MCF 10A (cell line): ENCODE measurements around the gene OR52A5. TPM values are rescaled to one million over a fixed set of nuclear protein-coding genes. Genes with fewer than 3 reads are reported as not detected.

Source experiments
- BruUV-seq: library from RNA; stranded (reverse); fragments of 400-500 nt; replicated peaks from 2 replicates; lab custom pipeline; 2021; lab: Mats Ljungman, UMichigan
- CTCF ChIA-PET: fragments of 300-600 bp; sonication (Branson Sonifier 250); formaldehyde crosslinking; extraction: SDS; loops from one replicate; lab custom pipeline; 2021; ENCODE audit warnings: antibody characterized with exemption, inconsistent platforms; lab: Yijun Ruan, JAX
- POLR2A ChIA-PET: fragments of 300-600, 350-650 bp; sonication (Branson Sonifier 250); formaldehyde crosslinking; extraction: SDS; loops from one replicate; lab custom pipeline; 2020; ENCODE audit warnings: antibody characterized with exemption, inconsistent platforms; lab: Yijun Ruan, JAX
- DNase-seq: peaks from one replicate; pipeline ENCODE4 v3.0.0-alpha.2; 2018; ENCODE audit not compliant: unreplicated experiment
- H3K27ac Mint-ChIP-seq: one replicate; pipeline ENCODE4 v1.8.0; 2022; ENCODE audit warnings: mild to moderate bottlenecking, low read depth, mixed read lengths; ENCODE audit not compliant: unreplicated experiment
- H3K27me3 Mint-ChIP-seq: one replicate; pipeline ENCODE4 v1.8.0; 2022; ENCODE audit warnings: mixed read lengths; ENCODE audit not compliant: insufficient read depth, unreplicated experiment
- H3K36me3 Mint-ChIP-seq: one replicate; pipeline ENCODE4 v1.8.0; 2022; ENCODE audit warnings: mild to moderate bottlenecking, moderate library complexity, mixed read lengths; ENCODE audit not compliant: insufficient read depth, unreplicated experiment
- H3K4me1 Mint-ChIP-seq: one replicate; pipeline ENCODE4 v1.8.0; 2022; ENCODE audit warnings: mixed read lengths; ENCODE audit not compliant: insufficient read depth, unreplicated experiment
- H3K4me3 Mint-ChIP-seq: one replicate; pipeline ENCODE4 v1.8.0; 2022; ENCODE audit warnings: mild to moderate bottlenecking, moderate library complexity, mixed read lengths; ENCODE audit not compliant: unreplicated experiment
- H3K9me3 Mint-ChIP-seq: one replicate; pipeline ENCODE4 v1.8.0; 2022; ENCODE audit warnings: mixed read lengths; ENCODE audit not compliant: unreplicated experiment
- intact Hi-C: fragments of 100-400 bp; cut with micrococcal nuclease; formaldehyde crosslinking; loops from 2 replicates; pipeline ENCODE4 v1.14.1; 2022
- total RNA-seq: library from RNA; stranded (reverse); gene quantifications from 2 replicates; pipeline ENCODE4 v1.2.3, GENCODE V29; 2022
- TF ChIP-seq, protein P1 (sequence below): fragments of 200-600 bp; IDR thresholded peaks from one replicate; pipeline ENCODE4 v1.8.0; 2022; ENCODE audit warnings: antibody characterized with exemption, mild to moderate bottlenecking; ENCODE audit not compliant: unreplicated experiment

Gene OR52A5
- total RNA-seq, 1 experiment from 2014 or later = not detected

DNA sequence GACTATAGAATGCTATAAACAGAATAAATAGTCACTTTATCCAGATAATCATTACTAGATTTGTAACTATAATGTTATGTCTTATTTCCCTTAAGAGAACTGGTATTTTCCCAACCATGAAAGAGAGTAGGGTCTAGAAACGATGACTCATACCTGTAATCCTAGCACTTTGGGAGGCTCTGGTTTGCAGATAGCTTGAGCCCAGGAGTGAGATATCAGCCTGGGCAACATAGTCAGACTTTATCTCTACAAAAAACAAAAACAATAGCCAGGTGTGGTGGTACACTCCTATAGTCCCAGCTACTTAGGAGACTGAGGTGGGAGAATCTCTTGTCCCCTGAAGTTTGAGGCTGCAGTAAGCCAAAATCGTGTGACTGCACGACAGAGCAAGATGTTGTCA, 30.9 kb downstream of the OR52A5 start:
- ChIA-PET CTCF (no interaction called here), POLR2A (no interaction called here)
- H3K27ac Mint-ChIP-seq = no peak overlapping the region
- intact Hi-C loops = no loop called here
- no peaks in the 10 kb centered on the region for H3K36me3 Mint-ChIP-seq
- H3K4me3 Mint-ChIP-seq = no peak overlapping the region
- BruUV-seq = no TSS peak
- no peaks in the 10 kb centered on the region for H3K9me3 Mint-ChIP-seq
- TF ChIP-seq, protein P1, sequence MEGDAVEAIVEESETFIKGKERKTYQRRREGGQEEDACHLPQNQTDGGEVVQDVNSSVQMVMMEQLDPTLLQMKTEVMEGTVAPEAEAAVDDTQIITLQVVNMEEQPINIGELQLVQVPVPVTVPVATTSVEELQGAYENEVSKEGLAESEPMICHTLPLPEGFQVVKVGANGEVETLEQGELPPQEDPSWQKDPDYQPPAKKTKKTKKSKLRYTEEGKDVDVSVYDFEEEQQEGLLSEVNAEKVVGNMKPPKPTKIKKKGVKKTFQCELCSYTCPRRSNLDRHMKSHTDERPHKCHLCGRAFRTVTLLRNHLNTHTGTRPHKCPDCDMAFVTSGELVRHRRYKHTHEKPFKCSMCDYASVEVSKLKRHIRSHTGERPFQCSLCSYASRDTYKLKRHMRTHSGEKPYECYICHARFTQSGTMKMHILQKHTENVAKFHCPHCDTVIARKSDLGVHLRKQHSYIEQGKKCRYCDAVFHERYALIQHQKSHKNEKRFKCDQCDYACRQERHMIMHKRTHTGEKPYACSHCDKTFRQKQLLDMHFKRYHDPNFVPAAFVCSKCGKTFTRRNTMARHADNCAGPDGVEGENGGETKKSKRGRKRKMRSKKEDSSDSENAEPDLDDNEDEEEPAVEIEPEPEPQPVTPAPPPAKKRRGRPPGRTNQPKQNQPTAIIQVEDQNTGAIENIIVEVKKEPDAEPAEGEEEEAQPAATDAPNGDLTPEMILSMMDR = no peak
- peaks cover 44% of the 10 kb centered on the region for H3K27me3 Mint-ChIP-seq
- DNase-seq = no peak
- H3K4me1 Mint-ChIP-seq = no peaks in the 10 kb centered on the region

DNA sequence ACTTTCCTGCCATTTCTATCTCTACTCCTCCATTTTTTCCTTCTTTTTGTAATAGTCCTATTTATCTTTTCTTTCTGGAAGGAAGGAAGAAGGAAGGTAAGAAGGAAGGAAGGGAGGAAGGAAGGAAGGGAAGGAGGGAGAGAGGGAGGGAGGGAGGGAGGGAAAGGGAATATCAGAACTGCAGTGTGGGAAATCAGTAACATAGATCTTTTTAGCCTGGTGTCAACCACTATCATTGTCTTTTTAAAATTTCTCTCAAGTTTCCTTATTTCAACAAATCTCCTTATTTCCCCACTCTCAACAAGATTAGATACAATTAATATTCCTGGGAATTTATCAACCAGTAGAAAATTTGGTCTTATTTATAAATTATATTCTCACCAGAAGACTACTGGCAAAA, 35.1 kb downstream of the OR52A5 start:
- ChIA-PET CTCF (interaction anchor here (0.5 to 1.0 kb wide), 2 partner anchors 17 to 22 kb away, joined by 3 to 6 read pairs; no protein-coding TSS in a partner anchor), POLR2A (no interaction called here)
- Mint-ChIP-seq H3K4me1 (no peaks in the 10 kb centered on the region), H3K36me3 (no peaks in the 10 kb centered on the region), H3K27me3 (peaks cover 68% of the 10 kb centered on the region), H3K27ac (no peak overlapping the region), H3K9me3 (no peaks in the 10 kb centered on the region), H3K4me3 (no peak overlapping the region)
- no TSS peak for BruUV-seq
- no peak for DNase-seq
- TF ChIP-seq, protein P1 = no peak
- intact Hi-C loops = no loop called here

DNA sequence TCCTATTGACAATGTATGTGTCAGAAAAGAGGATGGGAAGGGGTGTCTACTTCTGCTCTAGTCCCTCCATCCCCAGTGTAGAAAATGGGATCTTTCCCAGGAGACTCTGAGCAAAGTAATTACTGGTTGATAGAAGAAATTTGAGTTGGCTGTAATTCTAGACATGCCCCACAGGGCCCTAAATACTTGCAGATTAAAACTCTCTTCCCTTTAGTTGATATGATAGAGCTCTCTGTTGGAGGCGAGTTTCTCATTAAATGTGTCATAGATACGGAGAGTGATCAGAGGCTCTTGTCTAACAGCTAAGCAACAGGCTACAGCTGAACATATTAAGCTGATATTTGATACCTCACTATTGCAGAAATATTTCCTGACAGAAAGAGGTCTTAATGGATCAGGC, 35.9 kb downstream of the OR52A5 start:
- Mint-ChIP-seq H3K4me1 (no peaks in the 10 kb centered on the region), H3K27ac (no peak overlapping the region), H3K4me3 (no peak overlapping the region), H3K36me3 (no peaks in the 10 kb centered on the region), H3K9me3 (no peaks in the 10 kb centered on the region), H3K27me3 (peaks cover 76% of the 10 kb centered on the region)
- TF ChIP-seq, protein P1 = no peak
- ChIA-PET CTCF (no interaction called here), POLR2A (no interaction called here)
- intact Hi-C loops = no loop called here
- DNase-seq = no peak
- BruUV-seq = no TSS peak

DNA sequence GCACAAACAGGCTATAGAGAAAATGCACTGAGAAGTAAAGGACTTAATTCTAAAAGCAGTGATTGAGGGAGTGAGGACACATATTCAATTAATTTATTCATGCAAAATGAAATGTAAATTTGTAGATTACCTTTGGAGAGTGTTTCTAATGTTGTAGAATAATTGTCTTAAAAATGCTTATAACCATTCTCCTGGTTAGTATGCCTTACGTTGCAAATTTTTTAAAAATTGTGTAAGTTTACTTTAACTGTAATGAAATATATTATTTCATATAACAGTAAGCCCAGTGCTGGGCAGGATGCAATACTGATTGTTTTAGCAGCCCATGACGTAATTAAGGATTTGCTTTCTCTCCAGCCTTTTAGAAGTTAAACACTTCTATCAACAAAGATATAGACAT, 42.1 kb downstream of the OR52A5 start:
- Mint-ChIP-seq H3K36me3 (no peaks in the 10 kb centered on the region), H3K4me1 (no peaks in the 10 kb centered on the region), H3K4me3 (no peak overlapping the region), H3K9me3 (no peaks in the 10 kb centered on the region), H3K27ac (no peak overlapping the region), H3K27me3 (peaks cover 66% of the 10 kb centered on the region)
- intact Hi-C loops = loop anchor here (10.0 kb wide), 1 partner anchor 61 kb away; no protein-coding TSS in a partner anchor
- POLR2A ChIA-PET = interaction anchor here (0.8 kb wide), 1 partner anchor 704 kb away, joined by 4 read pairs; no protein-coding TSS in a partner anchor
- CTCF ChIA-PET = interaction anchor here (1.0 kb wide), 1 partner anchor 53 kb away, joined by 3 read pairs; no protein-coding TSS in a partner anchor
- BruUV-seq = no TSS peak
- TF ChIP-seq, protein P1 = no peak
- DNase-seq = no peak
